Subcutaneous abdominal adipose tissue (tissue), 5 donors: Measurements from ENCODE around the gene TMEM213.

ENCODE experiments used
- H3K27ac ChIP-seq: one replicate; pipeline ENCODE4 v1.7.0; 2013; ENCODE audit warnings: low read depth, mild to moderate bottlenecking, inconsistent platforms, low read length, moderate library complexity
- H3K27me3 ChIP-seq, 5 donors: one replicate each; pipeline ENCODE4 v1.7.0; 2013; ENCODE audit warnings: low read length in 5 of 5, inconsistent platforms in 1 of 5; ENCODE audit not compliant: control insufficient read depth in 5 of 5, insufficient read depth in 4 of 5
- H3K36me3 ChIP-seq, 5 donors: one replicate each; pipeline ENCODE4 v1.7.0; 2013; ENCODE audit warnings: low read length in 5 of 5; ENCODE audit not compliant: control insufficient read depth in 5 of 5, insufficient read depth in 5 of 5
- H3K4me1 ChIP-seq, 5 donors: one replicate each; pipeline ENCODE4 v1.7.0; 2013; ENCODE audit warnings: low read length in 5 of 5, mild to moderate bottlenecking in 3 of 5, moderate library complexity in 1 of 5; ENCODE audit not compliant: control insufficient read depth in 5 of 5, insufficient read depth in 5 of 5
- H3K4me3 ChIP-seq, 5 donors: one replicate each; pipeline ENCODE4 v1.7.0; 2013; ENCODE audit warnings: low read length in 5 of 5, low read depth in 1 of 5
- H3K9ac ChIP-seq, 5 donors: one replicate each; pipeline ENCODE4 v1.7.0; 2013; ENCODE audit warnings: low read length in 5 of 5, mild to moderate bottlenecking in 4 of 5, moderate library complexity in 3 of 5
- H3K9me3 ChIP-seq, 5 donors: one replicate each; pipeline ENCODE4 v1.7.0; 2013; ENCODE audit warnings: low read length in 5 of 5; ENCODE audit not compliant: control insufficient read depth in 5 of 5
- donor health status: healthy.
- donor health status: healthy.
- donor health status: healthy.
- donor health status: healthy.
- donor health status: healthy.

The TMEM213 gene

DNA sequence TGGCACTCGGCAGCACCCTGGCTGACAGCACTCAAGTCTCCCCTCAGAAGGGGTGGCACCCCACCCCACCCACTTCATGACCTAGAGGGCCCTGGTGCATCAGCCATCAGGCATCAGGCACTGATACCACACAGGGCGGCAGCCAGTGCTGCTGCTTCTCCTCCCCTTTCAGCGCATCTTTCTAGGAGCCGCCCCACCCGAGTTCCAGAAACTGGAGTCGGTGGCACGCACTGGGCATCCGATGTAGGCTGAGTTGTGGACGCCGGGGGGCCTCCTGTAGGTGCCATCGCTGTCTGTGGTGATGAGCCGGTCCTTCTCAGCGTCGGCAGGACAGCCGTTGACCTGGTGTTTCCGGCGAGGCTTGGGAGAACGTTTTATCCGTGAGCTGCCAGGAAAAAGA, 70.0 kb downstream of the TMEM213 start:
- H3K9me3 ChIP-seq: no peaks in the 10 kb centered on the region
- H3K27me3 ChIP-seq: no peaks in the 10 kb centered on the region
- H3K4me3 ChIP-seq: no peak overlapping the region
- H3K4me1 ChIP-seq: no peaks in the 10 kb centered on the region
- H3K9ac ChIP-seq: no peak overlapping the region
- peaks cover 0 to 13% (median 4%) of the 10 kb centered on the region in 5 donors for H3K36me3 ChIP-seq
- no peak overlapping the region for H3K27ac ChIP-seq

DNA sequence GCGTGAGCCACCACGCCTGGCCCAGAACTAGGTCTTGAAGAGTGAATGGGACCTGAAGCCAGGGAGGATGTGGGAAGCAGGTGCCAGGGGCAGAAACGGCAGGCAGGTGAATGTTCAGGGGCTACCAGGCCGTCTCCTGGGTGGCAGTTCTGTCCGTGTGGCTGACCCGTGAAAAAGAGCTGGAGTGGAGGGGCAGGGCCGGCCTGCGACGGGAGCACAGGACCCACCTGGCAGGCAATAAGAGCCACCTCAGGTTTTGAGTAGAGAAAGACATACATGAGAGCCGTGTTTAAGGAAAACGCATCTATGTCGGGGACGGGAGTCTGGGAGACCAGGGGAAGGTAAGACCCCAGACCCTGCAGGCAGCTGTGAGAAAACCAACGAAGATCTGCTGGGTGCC, 70.9 kb downstream of the TMEM213 start:
- Histone ChIP-seq H3K4me1 (no peaks in the 10 kb centered on the region), H3K36me3 (peaks cover 0 to 13% (median 4%) of the 10 kb centered on the region in 5 donors), H3K9ac (no peak overlapping the region), H3K27me3 (no peaks in the 10 kb centered on the region), H3K27ac (no peak overlapping the region), H3K4me3 (no peak overlapping the region), H3K9me3 (no peaks in the 10 kb centered on the region)

DNA sequence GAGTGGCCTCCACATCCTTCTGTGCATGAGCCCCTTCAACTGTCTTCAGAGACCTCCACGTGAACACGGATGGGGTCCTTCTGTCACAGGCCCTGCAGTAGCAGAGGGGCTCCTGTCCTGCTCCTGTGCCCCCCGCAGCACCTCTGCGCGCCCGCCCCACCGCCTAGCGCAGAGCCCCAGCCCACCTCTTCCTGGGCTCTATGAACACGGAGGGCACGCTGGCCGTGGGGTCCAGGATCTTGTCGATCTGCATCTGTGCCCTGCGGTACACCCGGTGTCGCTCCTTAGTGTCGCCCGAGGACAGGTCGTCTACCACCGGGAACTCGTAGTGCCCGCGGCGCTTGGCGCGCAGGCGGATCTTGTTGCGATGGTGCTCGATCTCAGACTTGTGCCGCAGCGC, 71.6 kb downstream of the TMEM213 start:
- no peak overlapping the region for H3K27ac ChIP-seq
- H3K9me3 ChIP-seq: no peaks in the 10 kb centered on the region
- no peaks in the 10 kb centered on the region for H3K4me1 ChIP-seq
- H3K9ac ChIP-seq: no peak overlapping the region
- no peaks in the 10 kb centered on the region for H3K27me3 ChIP-seq
- H3K36me3 ChIP-seq: peaks cover 0 to 13% (median 4%) of the 10 kb centered on the region in 5 donors
- no peak overlapping the region for H3K4me3 ChIP-seq

DNA sequence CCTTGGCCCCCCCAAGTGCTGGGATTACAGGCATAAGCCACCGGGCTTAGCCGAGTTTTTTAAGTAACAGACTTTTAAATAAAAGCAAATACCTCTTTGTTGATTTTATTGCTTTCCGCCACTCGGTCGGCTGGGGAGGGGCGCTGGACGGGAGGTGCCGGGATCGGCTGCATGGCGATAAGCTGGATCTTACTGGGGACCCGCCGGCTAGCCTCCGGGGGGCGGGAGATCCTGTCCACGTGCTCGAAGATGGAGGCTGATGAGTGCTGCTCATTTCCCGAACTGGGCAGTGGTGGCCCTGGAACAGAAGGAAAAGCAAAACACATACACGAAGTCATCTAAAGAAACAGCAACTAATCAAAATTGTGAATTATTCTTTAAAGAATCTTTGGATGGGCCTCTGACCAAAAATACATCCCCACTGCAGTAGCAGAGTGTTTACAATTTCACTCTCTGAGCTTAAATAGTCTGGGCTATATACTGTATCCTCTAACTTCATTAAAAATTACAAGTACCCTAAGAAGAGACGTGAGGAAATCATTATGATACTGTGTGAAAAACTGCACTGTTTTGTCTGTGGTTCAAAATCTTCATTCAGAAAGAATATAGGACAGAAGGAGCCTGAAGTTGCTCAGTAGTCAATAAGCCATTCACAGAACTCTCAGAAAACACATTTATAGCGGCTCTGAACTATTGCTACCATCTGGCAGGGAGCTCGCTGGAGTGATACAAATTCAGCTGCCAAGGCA, 73.4 kb downstream of the TMEM213 start:
- no peaks in the 10 kb centered on the region for H3K27me3 ChIP-seq
- no peak overlapping the region for H3K4me3 ChIP-seq
- H3K9ac ChIP-seq: no peak overlapping the region
- H3K4me1 ChIP-seq: no peaks in the 10 kb centered on the region
- peaks cover 0 to 13% (median 4%) of the 10 kb centered on the region in 5 donors for H3K36me3 ChIP-seq
- H3K9me3 ChIP-seq: no peaks in the 10 kb centered on the region
- H3K27ac ChIP-seq: no peak overlapping the region

DNA sequence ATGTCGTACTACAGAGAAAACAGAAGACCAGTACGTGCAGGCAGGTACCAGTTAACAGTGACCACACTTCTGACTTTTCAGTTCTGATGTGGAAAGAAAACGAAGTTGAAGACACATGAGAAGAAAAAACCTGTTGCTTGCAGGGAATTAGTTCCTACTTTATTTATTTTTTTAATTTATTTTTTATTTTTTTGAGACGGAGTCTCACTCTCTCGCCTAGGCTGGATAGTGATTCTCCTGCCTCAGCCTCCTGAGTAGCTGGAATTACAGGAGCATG, 74.0 kb downstream of the TMEM213 start:
- no peak overlapping the region for H3K4me3 ChIP-seq

DNA sequence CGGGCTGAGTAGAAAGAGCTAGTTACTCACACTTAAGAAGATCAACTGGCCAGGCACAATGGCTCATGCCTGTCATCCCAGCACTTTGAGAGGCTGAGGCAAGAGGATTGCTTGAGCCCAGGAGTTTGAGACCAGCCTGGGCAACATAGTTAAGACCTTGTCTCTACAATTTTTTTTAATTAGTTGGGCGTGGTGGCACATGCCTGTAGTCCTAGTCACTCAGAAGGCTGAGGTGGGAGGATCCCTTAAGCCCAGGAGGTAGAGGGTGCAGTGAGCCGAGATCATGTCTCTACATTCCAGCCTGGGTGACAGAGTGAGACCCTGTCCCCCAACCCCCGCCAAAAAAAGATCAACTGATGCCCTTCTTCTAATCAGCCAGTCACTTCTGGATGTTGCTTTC, 74.8 kb downstream of the TMEM213 start:
- Histone ChIP-seq H3K9ac (no peak overlapping the region), H3K27me3 (no peaks in the 10 kb centered on the region), H3K4me3 (no peak overlapping the region), H3K27ac (no peak overlapping the region), H3K4me1 (no peaks in the 10 kb centered on the region), H3K36me3 (peaks cover 0 to 12% (median 4%) of the 10 kb centered on the region in 5 donors), H3K9me3 (no peaks in the 10 kb centered on the region)

More for the DNA sequence above, 74.0 kb downstream of the TMEM213 start:
- Histone ChIP-seq H3K9me3 (no peaks in the 10 kb centered on the region), H3K9ac (no peak overlapping the region), H3K27ac (no peak overlapping the region), H3K4me1 (no peaks in the 10 kb centered on the region), H3K27me3 (no peaks in the 10 kb centered on the region), H3K36me3 (peaks cover 0 to 13% (median 4%) of the 10 kb centered on the region in 5 donors)

DNA sequence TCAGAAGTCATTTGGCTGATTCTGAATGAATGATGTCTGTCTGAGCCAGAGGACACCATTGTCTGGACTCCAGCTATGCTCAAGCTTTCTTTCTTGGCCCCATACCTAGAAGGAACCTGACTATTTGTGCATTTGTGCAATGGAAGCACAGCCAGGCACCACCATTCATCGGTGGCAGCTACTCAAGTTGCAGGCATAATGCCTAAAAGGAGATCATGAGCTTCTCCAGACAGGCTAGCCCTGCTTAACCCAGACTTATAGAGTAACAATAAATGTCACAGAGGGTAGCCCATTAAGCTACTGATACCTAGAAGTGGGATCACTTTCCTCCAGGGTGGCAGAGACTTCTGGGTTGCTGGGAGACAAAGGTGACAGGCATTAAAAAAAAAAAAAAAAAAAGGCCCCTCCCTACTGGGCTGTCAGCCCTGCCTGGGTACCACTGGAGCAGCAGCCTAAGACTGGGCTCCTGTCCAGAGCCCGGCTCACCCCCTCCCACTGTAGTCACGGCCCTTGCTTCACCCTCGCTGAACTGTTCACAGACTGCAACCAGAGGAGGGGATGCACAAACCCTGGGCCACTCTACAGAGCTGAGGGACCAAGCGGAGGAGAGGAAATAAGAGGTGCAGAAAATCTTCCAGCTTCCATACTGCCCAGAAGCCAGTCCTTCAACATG, 75.6 kb downstream of the TMEM213 start:
- Histone ChIP-seq H3K27ac (no peak overlapping the region), H3K9ac (no peak overlapping the region)

DNA sequence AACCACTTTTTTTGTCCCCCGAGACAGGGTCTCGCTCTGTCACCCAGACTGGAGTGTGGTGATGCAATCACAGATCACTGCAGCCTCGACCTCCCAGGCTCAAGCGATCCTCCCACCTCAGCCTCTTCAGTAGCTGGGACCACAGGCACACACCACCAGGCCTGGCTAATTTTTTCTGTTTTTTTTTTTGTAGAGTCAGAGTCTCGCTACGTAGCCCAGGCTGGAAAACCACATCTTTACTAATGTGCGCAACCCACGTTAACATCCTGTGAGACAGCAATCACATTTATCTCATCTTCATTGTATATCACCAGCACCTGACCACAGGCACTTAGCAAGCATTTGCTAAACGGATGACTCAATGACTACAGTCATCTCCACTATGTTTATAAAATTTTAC, 78.0 kb downstream of the TMEM213 start:
- Histone ChIP-seq H3K27me3 (no peaks in the 10 kb centered on the region), H3K4me3 (no peak overlapping the region), H3K4me1 (no peaks in the 10 kb centered on the region), H3K36me3 (peaks cover 0 to 4% (median 0%) of the 10 kb centered on the region in 5 donors), H3K9me3 (no peaks in the 10 kb centered on the region), H3K27ac (no peak overlapping the region), H3K9ac (no peak overlapping the region)

More for the DNA sequence above, 75.6 kb downstream of the TMEM213 start:
- H3K36me3 ChIP-seq: peaks cover 0 to 8% (median 3%) of the 10 kb centered on the region in 5 donors
- H3K4me3 ChIP-seq: no peak overlapping the region
- no peaks in the 10 kb centered on the region for H3K27me3 ChIP-seq
- H3K9me3 ChIP-seq: no peaks in the 10 kb centered on the region
- no peaks in the 10 kb centered on the region for H3K4me1 ChIP-seq

DNA sequence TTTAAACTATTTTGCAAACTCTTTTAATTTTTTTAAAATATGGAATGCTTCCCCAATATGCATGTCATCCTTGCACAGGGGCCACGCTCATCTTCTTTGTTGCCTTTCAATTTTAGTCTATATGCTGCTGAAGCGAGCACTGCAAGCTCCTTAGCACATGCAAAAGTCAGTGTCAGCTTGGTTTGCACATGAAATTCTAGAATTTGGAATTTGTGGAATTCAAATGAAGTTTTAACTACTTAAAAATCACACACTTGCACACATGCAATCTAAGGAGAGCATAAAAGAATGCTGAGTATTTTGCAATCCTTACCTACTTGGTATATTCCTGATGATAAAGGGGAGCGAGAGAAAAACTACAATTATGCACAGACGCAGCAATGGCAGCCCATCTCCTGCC, 78.5 kb downstream of the TMEM213 start:
- no peaks in the 10 kb centered on the region for H3K9me3 ChIP-seq
- no peak overlapping the region for H3K27ac ChIP-seq
- peaks cover 0 to 6% (median 0%) of the 10 kb centered on the region in 5 donors for H3K36me3 ChIP-seq
- H3K27me3 ChIP-seq: no peaks in the 10 kb centered on the region
- no peak overlapping the region for H3K9ac ChIP-seq
- H3K4me3 ChIP-seq: no peak overlapping the region
- H3K4me1 ChIP-seq: peaks cover 0 to under 1% (median 0%) of the 10 kb centered on the region in 5 donors

DNA sequence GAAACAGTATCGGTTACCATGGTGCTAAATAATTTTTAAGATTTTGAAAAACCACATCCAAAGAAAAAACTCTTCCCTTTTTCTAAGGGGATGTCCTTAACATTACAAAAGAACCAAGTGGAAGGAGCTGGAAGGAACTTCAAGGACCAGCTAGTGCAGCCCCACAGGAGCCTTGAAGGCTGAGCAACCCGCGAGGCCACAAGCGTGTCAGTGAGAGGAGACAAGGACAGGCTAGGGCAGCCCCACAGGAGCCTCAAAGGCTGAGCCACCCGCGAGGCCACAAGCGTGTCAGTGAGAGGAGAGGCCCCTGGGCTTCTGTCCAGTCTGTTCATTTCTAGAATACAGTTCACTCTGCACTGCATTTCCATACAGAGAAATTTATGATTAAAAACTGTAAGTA, 80.3 kb downstream of the TMEM213 start:
- peaks cover 0 to 3% (median 0%) of the 10 kb centered on the region in 5 donors for H3K4me1 ChIP-seq
- no peaks in the 10 kb centered on the region for H3K9me3 ChIP-seq
- H3K36me3 ChIP-seq: peaks cover 0 to 6% (median 0%) of the 10 kb centered on the region in 5 donors
- no peak overlapping the region for H3K4me3 ChIP-seq
- no peak overlapping the region for H3K27ac ChIP-seq
- no peaks in the 10 kb centered on the region for H3K27me3 ChIP-seq
- H3K9ac ChIP-seq: no peak overlapping the region
